IPS-18c (cell line): Measurements from ENCODE around the gene TEX14.
"Not testable (repeated sequence)": the region's sequence is repeated elsewhere in the genome, so short reads cannot be mapped to it uniquely, and the experiment has no call there.

ENCODE experiments used
- H3K4me3 ChIP-seq: 2 replicates; pipeline ENCODE4 v1.7.0; 2013; ENCODE audit warnings: low read depth, mild to moderate bottlenecking, low read length, moderate library complexity; ENCODE audit not compliant: insufficient read depth
- H3K9me3 ChIP-seq: one replicate; pipeline ENCODE4 v1.6.1; 2013; ENCODE audit warnings: mild to moderate bottlenecking, low read length, moderate library complexity; ENCODE audit not compliant: control insufficient read depth, insufficient read depth

The TEX14 gene

DNA sequence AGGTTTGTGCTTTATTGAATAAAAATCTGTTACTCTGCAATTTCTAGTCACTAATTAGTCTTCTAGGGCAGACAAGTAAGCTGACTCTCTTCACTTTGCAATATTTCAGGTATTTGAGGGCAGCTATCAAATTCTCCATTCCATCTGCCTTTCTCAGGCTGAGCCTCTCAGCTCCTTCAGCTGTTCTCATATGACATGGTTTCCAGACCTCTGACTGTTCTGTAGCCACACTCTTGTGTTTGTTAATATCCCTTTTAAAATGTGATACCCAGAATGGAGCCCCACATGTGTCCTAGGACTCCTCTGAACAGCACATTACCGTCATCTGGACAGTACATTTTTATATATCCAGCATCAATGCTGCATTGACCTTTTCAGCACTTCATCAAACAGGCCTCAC, 131.3 kb downstream of the TEX14 start:
- H3K4me3 ChIP-seq, result no peak overlapping the region
- H3K9me3 ChIP-seq, result no peaks in the 10 kb centered on the region

DNA sequence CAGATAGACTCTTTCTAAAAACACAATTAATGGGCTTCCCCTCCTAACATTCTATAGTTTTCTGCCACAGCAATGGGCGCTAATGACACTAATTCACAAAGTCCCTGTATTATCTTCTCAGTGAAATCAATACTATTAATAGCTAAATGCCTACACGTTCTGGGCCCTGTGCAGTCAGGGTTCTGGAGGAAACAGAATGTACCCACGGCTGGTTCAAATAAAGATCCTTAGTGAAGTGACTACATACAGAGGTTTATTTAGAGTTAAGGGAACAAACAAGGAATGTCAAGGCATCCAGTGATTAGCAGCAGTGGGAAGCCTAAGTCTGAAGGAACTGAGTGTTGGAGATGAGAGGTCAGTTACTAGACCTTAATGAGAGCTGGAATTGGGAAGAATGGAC, 133.9 kb downstream of the TEX14 start:
- Histone ChIP-seq H3K9me3 (no peaks in the 10 kb centered on the region), H3K4me3 (no peak overlapping the region)

DNA sequence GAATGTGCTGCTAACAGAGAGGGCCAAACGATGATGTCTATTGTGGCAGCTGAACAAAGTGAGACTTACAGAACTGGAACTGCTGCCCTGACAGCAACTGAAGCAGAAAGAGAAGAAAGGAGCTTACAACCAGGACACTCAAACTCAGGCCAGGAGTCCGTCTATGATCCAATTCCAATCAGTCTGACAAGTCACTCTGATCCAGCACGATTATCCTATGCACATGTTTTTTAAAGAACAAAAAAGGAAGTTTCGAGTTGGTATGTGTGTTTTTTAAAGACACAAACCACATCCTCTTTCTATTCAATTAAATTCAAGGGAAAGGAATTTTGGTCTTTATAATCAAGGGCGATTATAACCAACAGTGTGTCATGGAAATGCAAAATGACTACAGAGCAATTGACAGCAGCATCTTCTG, 135.0 kb downstream of the TEX14 start:
- no peak overlapping the region for H3K4me3 ChIP-seq
- no peaks in the 10 kb centered on the region for H3K9me3 ChIP-seq

DNA sequence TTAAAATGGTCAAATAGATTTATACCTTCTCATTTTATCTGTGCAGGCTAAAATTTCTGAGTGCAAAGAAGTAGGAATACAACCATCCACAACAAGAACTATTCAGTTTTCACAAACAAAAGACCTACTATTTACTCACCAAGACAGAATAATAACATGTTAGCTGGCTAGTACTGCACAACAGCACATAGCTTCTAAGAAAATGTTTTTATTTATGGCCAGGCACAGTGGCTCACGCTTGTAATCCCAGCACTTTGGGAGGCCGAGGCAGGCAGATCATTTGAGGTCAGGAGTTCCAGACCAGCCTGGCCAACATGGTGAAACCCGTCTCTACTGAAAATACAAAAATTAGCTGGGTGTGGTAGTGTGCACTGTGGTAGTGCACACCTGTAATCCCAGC, 136.7 kb downstream of the TEX14 start:
- not testable (repeated sequence) for H3K9me3 ChIP-seq, H3K4me3 ChIP-seq

GRCh38 chr17:58541249-58541648, 150.6 kb downstream of the TEX14 start:
- H3K9me3 ChIP-seq, result no peaks in the 10 kb centered on the region
- no peak overlapping the region for H3K4me3 ChIP-seq

DNA sequence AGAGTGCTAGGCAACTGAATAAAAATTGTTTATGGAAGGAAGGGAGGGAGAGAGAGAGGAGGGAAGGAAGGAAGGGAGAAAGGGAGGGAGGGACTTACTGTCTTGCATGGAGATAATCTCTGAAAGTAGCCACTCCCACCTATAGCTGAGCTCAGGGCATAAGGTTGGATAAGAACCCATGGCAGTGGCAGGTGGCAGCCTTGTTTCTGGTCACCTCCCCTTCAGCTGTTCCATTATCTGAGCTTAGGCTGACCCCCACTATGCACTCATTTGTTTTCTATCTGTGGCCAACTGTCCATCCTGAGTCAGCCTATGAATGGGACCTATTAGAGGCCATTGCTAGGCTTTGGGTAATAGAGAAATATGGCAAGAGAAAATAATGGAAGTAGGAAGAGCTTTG, 152.1 kb downstream of the TEX14 start:
- Histone ChIP-seq H3K9me3 (no peaks in the 10 kb centered on the region), H3K4me3 (no peak overlapping the region)

GRCh38 chr17:58538811-58539409, 152.9 kb downstream of the TEX14 start:
- H3K4me3 ChIP-seq, result no peak overlapping the region

GRCh38 chr17:58537266-58537665, 154.6 kb downstream of the TEX14 start:
- Histone ChIP-seq H3K9me3 (no peaks in the 10 kb centered on the region), H3K4me3 (no peak overlapping the region)

More at GRCh38 chr17:58538811-58539409, 152.9 kb downstream of the TEX14 start:
- no peaks in the 10 kb centered on the region for H3K9me3 ChIP-seq

GRCh38 chr17:58536542-58536941, 155.3 kb downstream of the TEX14 start:
- Histone ChIP-seq H3K9me3 (peaks cover 1% of the 10 kb centered on the region), H3K4me3 (no peak overlapping the region)

- H3K9me3 ChIP-seq, result peaks cover 2% of the 10 kb centered on the region
- H3K4me3 ChIP-seq, result no peak overlapping the region
These were observed 156.4 kb downstream of the TEX14 start for GRCh38 chr17:58535431-58535830.

- H3K9me3 ChIP-seq, result peaks cover 2% of the 10 kb centered on the region
- H3K4me3 ChIP-seq, result no peak overlapping the region
These were observed 156.9 kb downstream of the TEX14 start for GRCh38 chr17:58534901-58535421.

- Histone ChIP-seq H3K9me3 (peaks cover 2% of the 10 kb centered on the region), H3K4me3 (no peak overlapping the region)
These were observed 157.5 kb downstream of the TEX14 start for GRCh38 chr17:58534331-58534730.

DNA sequence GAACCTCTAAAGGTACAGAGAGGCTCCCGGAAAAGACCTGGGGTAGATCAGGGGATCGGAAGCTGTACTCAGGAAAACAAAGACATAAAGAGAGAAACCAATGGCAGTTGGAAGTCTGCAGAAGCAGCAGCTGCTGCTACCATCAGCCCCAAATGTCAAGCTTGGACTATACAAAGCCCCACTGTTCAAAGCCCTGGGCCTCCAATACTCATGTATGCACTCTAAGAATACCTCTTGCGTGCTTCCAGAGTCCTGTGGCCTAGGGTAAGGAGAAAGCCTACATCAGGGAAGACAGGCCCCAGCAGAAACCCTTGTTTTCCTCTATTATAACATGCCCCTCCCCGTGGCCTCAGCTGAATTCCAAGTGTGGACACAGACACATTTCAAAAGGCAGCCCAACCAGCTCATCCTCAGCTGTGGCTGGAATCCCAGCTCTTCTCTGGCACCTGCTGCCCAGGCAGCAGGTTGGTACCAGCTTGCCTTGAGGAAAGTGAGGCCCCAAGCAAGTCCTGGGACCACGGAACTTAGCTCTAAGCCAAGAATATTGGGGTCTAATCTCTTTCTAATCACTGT, 158.1 kb downstream of the TEX14 start:
- no peak overlapping the region for H3K4me3 ChIP-seq
- peaks cover 2% of the 10 kb centered on the region for H3K9me3 ChIP-seq

DNA sequence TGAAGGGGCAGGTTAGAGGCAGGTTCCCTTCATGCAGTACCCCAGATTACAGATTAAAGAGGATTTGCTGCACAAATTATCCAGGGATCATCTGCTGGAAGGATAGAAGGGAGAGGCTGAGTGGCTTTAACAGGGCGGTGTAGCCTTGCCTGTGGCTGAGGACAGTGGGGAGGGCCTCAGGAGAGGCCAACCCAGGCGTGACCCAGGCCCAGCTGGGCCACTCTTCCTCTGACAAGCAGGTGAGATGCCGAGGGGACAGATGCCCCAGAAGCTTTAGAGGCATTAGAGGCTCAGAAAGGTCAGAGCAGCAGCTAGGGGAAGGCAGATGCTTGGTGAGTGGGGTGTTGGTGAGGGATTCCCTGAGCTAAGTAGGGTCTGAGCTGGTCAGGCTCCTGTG, 159.3 kb downstream of the TEX14 start:
- peak overlapping the region; percentile 80 for H3K4me3 ChIP-seq
- peaks cover 2% of the 10 kb centered on the region for H3K9me3 ChIP-seq

DNA sequence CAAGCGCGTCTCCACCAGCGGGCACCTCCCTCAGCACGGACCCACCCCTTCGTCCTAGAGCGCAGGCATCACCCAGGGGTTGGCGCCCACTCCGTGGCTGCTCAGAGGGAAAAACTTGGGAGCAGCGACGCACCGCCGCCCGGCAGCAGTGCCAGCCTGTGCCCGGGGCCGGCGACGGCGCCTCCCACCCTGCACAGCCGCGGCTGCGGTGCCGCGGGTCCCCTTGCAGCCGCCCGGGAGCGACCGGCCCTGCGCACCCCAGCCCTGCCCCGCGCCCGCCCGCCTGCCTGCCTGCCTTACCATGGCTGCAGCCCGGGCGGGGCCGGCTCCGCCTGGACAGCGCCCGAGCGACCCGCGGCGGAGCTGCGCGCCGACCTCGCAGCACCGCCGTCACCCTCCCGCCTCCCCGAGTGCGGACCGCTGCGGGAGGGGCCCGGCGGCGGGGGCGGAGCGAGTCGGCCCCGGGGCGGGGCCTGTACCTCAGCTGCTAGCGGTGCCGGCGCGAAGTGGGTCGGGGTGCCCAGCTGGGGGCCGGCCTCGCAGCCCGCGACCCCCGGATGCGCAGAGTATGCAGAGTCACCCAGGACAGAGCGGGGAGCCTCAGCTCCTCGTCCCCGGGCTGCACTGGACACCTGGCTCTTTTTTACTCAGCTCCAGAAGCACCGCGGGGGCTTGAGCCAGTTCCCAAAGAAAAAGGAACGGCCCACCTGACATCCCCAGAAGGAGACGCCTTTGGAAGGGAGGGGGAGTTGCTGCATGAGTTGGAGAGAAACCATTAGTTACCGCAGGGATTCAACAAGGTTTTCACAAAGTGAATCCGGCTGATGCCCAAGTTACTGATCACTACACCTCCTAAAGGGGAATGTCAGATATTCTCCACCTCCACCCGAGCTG, 159.9 kb downstream of the TEX14 start:
- peak overlapping the region; percentile 80 for H3K4me3 ChIP-seq
- peaks cover 2% of the 10 kb centered on the region for H3K9me3 ChIP-seq

GRCh38 chr17:58531122-58531521, 160.7 kb downstream of the TEX14 start:
- peak overlapping the region; percentile 80 for H3K4me3 ChIP-seq
- H3K9me3 ChIP-seq, result peaks cover 2% of the 10 kb centered on the region

DNA sequence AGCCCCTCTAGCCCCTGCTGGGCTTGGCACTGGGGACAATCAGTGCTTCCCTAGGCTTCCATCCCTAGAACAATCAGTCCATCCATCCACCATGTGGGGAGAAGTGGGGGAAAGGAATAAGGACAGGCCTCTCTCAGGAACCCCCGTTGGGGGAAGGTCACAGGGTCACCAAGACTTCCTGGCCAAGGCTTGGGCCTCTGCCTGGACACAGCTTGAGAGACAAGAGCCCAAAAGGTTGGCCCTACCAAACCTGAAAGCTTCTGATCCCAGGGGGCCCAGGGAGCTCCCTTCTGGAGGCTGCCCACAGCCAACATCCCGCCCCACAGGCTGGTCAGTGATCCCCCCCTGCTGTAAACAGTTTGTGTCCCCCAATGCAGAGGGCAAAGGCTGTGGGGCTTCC, 161.2 kb downstream of the TEX14 start:
- Histone ChIP-seq H3K4me3 (no peak overlapping the region), H3K9me3 (peaks cover 2% of the 10 kb centered on the region)

DNA sequence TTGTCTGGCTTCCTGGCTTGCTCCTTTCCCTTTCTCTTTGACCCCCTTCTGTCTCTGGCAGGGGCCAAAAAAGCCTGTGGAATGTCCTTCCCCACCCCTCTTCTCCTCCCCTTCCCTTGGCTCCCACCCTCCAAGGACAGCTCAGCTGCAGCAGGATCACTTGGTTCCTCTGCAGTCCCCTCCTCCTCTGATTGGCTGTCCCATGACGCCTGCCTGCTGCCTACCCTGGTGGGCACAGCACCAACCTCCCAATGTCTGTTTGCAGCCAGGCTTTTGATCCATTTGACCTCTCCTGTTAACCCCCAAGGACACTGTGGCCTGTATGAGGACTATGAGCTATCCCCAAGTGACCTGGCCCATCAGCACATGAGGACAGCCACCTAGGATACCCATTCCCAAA, 162.6 kb downstream of the TEX14 start:
- peaks cover 2% of the 10 kb centered on the region for H3K9me3 ChIP-seq
- no peak overlapping the region for H3K4me3 ChIP-seq
